GM15510 (cell line): ENCODE results near the gene COL4A2.

Experiments used
- POLR2A ChIP-seq: IDR thresholded peaks from 3 replicates; pipeline ENCODE4 v1.6.1; 2011; ENCODE audit warnings: borderline replicate concordance; ENCODE audit not compliant: insufficient read length; ENCODE audit errors: extremely low read depth

Gene COL4A2

DNA sequence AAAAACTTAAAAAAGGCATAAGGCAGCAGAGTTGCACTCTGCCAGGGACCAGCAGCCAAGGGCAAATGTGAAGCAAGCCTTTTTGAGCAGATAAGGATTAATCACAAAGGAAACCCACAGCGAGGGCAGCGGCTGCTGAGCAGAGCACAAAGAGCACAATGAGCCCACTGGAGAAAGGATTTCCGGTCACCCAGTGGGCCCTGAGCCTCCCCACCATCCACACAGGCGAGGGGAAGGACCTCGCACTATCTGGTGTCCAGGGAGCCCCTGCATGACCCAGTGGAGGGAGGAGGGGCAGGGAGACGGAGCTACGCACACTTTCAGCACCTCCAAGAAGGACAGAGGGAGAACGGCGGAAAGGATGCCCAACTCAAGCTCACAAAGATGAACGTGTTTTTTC is 40.1 kb upstream of the COL4A2 start:
- TF ChIP-seq POLR2A, result no peak

DNA sequence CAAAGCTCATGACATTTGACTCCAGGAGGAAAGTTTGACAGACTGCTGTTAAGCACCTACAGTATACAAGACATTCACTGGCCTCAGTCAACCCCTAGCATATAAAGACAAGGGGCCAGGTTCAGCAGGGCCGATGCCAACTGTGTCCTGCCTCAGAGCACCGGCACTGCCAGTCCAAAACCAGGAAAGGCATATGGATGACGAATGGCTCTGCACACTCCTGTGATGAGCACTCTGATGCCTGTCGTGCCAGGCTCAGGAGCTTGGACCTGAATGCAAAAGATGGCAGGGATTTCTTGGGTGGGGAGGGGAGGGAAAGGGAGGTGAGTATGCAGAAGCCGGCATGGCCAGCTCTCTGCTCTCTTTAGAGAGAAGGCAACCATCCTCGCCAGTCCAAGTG is 39.0 kb upstream of the COL4A2 start:
- TF ChIP-seq POLR2A, result no peak

- TF ChIP-seq POLR2A, result no peak
Observed at GRCh38 chr13:110268576-110269185, 38.4 kb upstream of the COL4A2 start.

DNA sequence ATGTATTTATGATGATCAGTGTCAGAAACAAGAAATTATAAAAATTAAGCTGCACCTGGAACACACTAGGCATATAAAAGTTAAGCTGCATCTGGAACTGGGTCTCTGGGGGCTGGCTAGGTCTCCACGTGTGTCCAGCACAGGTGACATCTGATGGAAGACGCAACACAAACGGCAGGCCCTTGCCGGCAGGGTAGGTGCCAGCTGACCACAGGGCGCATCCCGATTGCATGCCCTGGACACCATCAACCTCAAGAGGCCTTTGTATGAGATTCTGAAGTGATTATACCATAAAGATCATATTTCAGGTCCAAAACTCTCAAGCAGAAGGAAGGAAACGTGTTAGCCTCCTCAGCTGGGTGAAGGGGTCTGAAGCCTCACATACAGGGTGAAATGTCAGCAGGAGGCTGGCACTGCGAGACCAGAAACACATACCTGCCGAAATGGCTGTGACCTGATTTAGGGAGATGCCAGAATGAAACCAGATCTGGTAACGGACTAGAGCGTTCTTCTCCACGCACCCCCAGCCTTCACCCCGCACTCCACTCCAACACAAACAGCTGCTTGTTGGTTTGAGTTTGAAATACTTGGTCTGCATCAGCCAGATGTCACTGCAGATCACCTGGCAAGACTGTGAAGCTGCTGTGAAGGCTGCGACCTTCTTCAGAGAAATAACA is 37.4 kb upstream of the COL4A2 start:
- no peak for TF ChIP-seq POLR2A

DNA sequence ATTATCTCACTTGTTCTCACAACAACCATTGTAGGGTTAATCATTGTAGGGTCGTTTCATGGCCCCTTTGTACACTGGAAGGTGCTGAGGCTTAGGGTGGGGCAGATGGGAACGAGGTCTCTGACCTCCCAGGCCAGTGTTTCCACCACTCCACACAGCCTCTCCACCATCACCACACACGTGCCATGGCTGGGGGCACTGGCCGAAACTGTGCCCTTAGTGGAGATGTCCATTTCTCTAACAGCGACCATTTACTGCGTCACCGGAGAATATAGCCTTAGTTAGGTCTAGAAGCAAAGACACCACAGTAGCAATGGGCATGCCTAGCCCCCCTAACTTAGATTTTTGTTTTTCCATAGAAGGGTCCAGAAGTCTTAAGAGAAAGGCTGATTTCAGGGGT is 36.6 kb upstream of the COL4A2 start:
- no peak for TF ChIP-seq POLR2A

- no peak for TF ChIP-seq POLR2A
Observed at GRCh38 chr13:110271313-110271712, 35.8 kb upstream of the COL4A2 start.

DNA sequence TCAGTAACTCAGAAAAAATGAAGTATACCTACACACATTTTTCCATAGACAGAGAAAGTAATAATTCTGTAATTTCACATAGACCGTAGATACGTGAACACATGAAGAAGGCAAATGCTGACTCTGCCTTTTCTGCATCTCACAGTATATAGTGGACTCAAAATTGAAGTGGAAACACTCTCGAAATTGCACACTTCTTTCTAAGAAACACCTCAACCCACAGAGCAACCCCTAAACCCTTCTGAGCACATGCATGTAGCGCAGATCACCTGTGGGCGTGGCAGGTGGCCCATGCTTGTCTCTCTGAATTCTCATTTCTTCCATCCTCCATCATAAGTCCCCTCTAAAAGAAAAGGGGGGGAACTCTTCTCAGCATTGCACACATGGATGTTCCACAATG is 34.9 kb upstream of the COL4A2 start:
- TF ChIP-seq POLR2A, result no peak

DNA sequence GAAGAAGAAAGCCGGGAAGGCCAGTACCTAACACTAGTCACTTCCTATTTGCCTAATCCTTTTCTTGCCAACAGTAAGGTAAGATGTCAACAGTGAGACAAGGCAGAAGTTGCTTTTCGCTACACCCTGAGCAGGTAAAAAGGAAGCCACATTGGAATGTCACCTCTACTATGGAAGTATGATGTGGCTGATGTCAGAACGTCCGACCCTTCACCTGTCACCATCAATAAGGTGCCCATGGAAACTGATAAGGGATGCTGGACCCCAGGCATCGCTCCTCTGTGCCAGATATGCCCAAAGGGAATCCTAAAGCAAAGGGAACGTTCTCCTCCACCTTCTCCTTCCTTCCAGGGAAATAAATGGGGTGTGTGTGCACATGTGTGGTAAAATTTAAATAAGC is 34.4 kb upstream of the COL4A2 start:
- no peak for TF ChIP-seq POLR2A

DNA sequence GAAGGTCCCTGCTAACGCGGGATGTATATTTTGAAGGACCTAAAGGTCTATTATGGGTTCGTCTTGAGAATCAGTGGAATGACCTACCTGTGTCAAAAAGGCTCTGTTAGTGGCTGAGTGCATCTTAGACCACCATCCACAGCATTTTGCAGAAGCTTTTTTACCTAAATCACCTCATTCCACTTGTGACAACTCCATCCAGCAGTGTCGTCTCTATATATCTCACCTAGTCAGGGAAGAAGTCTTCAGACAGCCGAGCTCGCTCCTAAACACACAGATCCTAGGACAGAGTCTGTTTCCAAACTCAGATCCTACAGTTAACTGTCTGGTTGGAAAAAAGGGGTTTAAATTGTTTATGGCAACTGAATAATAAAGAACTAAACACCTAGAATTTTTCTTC is 33.8 kb upstream of the COL4A2 start:
- no peak for TF ChIP-seq POLR2A

- TF ChIP-seq POLR2A, result no peak
Observed at GRCh38 chr13:110274687-110275086, 32.4 kb upstream of the COL4A2 start.

DNA sequence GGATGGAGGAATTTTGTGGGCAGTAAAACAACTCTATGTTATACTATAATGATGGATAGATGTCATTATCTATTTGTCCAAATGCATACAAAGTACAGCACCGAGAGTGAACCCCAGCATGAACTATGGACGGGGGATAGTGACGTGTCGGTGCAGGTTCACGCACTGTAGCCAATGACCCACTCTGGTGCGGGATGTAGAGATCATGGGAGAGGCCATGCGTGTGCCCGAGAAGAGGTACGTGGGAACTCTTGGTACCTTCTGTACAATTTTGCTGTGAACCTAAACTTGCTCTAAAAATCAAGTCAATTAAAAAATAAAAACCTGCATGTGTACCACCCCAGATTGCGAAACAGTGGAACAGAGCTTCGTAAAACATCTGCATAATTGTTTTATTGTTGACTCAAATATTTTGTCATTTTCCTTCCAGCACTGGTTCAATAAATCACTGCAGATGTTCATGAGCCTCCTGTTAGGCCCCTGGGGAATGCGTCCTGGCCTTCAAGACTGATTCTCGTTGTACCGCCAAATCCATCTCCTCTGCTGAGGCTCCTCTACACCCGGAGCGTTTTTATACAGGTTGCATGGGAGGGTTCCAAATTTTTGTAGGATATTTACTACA is 31.0 kb upstream of the COL4A2 start:
- TF ChIP-seq POLR2A, result no peak

DNA sequence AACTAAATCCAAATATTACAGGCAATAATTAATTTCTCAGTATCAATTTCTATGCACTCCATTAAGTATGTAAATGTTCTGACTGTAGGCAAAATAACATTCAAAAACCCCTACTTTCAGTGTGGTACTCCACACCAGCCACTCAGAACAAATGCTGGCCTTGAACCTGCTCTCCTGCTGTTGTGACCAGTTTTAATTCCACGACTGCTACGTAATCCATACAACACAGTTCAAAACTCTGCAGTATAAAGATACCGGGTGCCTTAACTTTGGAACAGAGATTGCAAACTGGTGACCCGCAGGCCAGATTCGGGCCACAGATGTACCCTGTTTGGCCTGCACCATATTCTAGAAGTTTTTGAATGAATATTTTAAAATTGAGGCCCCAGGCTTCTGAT is 30.5 kb upstream of the COL4A2 start:
- TF ChIP-seq POLR2A, result no peak

GRCh38 chr13:110277357-110277975 is 29.6 kb upstream of the COL4A2 start:
- no peak for TF ChIP-seq POLR2A

DNA sequence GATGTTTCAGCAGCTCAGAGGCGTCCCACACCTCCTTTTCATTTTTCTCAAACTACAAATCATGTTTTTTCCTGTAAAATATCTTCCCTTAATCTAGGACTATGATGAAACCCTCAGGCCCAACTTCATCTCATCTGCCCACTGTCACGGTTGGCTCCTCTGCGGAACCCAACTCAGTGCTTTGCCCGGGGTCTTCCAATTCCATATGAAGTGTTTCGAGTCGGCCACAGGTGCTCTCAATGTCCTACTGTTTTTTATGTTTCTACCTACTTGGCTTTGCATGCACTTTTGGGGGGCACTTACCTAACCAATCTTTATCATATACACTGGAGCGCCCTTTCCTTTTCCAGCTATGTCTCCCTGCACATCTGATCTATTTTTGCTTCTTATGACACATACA is 28.2 kb upstream of the COL4A2 start:
- no peak for TF ChIP-seq POLR2A

DNA sequence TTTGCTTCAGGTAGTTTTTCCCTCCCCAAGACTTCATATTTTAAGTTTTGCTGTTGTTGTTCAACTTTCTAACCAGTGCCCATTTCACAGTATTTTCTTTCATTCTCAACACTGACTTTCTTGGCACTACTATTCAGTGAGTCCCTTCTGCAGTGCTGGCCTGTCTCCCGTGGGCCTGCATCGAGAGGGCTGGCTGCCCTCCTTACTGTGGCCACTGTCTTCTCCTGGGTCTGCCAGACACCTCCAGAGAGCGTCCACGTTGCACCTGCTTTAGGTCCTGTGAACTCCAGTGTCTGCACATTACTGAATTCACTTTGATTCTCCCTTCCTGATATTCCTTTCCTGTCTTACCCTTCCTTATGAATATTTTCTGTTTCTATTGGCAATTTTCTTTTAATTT is 27.4 kb upstream of the COL4A2 start:
- no peak for TF ChIP-seq POLR2A
